GM19240 (cell line): ENCODE data around the gene ZNF19.

Source experiments
- DNase-seq: peaks from one replicate; pipeline ENCODE4 v3.0.0; 2011; ENCODE audit warnings: low spot score; ENCODE audit not compliant: insufficient read length

Gene ZNF19

DNA sequence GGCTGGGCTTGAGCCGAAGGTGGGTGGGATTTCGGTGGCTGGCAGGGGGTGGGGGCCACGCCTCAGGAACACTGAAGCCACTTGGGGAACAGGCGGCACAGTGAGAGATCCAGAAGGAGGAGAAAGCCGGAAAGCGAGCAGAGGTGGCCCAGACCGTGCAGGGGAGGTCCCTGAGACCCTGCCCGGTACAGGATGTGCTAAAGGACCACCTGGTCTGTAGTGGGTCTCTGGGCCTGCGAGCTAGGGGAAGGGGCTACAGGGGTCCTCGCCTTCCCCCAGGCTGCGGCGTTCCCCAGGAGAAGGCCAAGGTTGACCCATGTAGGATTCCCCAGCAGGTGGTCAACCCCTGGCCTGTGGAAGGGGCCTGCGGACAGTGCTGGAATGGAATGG lies 47.1 kb downstream of the ZNF19 start, which contains the start of gene TLE7:
Gene TLE7, minus strand, starts transcription at position 4 of the 390 bp plus-strand sequence. CDS start 8,730 bp downstream, outside the sequence.
- DNase-seq, result no peak

GRCh38 chr16:71441348-71442050 lies 47.6 kb downstream of the ZNF19 start:
- no peak for DNase-seq

DNA sequence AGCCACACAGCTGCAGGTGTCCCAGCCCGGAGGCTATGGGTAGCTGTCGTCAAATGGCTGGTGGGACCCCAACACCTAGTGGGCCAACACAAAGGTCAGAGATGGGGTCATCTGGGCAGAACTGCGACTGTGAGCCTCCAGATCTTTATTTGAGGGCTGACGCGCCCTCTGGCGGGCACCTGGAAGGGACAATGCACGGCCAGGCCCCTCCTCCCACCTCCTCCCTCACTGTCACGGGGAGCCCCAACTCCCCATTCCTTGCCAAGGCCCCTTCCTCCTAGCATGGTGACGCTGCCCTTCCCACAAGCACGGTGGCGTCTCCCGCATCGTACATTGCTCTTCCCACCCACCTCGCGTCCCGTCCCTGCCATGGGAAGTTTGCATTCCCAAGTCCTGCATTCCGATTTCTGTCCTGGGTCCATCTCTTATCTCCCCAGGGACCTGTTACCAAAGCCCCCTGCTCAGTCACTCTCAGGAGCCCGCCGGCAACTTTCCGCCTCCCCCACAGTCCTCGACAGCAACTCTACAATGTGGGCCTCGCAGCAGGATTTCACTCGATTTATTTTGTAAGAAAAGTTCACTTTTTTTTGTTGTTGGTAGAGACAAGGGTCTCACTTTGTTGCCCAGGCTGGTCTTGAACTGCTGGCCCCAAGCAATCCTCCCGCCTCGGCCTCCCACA lies 48.3 kb downstream of the ZNF19 start:
- DNase-seq, result no peak

GRCh38 chr16:71439523-71439922 lies 49.6 kb downstream of the ZNF19 start:
- DNase-seq, result no peak

GRCh38 chr16:71436473-71436872 lies 52.7 kb downstream of the ZNF19 start:
- DNase-seq, result no peak

- no peak for DNase-seq
Measured at GRCh38 chr16:71432906-71433305, 56.2 kb downstream of the ZNF19 start.

- DNase-seq, result no peak
Measured at GRCh38 chr16:71431991-71432390, 57.1 kb downstream of the ZNF19 start.

DNA sequence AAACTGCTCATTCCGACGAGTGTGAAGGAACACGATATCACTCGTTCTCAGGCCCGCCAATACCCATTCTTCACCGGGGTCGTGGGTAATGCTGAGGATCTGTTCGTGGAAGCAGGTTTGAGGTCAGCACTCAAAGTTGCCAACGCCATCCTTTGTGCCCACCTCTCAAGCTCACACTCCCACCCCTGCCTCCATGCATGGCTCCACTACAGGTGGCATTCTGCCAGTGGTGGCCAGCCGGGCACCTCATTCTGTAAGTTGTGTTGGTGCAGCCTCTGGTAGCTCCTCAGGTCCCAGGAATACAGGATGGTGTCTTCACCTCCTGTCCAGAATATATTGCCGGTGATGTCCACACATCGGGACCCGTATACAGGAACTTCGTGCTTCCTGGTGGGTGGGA lies 57.9 kb downstream of the ZNF19 start:
- no peak for DNase-seq

DNA sequence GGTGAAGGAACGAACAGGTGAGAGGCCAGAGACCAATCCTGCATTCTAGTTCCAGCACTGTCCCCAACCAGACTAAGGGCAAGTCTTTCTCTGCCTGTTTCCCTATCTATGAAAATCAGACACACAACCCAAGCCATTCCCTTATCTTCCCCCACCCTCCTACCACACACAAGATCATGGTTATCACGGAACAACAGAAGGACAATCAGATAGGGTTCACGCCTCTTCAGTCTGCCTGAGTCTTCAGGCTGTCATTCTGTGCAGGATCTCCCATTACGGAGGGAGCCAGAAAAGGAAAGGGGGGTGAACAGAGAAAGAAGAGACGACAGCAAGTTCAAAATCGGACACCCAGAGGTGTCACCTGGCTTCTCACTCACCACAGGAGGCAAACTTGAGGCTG lies 58.4 kb downstream of the ZNF19 start:
- DNase-seq, result no peak

GRCh38 chr16:71429581-71429980 lies 59.5 kb downstream of the ZNF19 start:
- no peak for DNase-seq

DNA sequence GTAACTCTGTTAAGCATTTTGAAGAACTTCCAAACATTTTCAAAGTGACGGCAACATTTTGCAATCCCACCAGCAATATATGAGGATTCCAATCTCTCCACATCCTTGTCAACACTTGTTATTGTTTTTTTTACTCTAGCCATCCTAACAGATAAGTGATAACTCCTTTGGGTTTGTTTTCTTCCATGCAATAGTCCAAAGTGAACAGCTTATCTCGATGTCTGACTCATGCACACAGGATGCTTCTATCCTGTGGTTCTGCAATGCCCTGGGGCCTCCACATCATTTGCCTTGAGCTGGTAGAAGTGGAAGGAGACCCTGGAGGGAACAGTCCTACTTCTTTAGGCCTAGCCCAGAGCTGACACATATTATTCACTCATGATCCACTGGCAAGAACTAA lies 60.2 kb downstream of the ZNF19 start:
- DNase-seq, result no peak

DNA sequence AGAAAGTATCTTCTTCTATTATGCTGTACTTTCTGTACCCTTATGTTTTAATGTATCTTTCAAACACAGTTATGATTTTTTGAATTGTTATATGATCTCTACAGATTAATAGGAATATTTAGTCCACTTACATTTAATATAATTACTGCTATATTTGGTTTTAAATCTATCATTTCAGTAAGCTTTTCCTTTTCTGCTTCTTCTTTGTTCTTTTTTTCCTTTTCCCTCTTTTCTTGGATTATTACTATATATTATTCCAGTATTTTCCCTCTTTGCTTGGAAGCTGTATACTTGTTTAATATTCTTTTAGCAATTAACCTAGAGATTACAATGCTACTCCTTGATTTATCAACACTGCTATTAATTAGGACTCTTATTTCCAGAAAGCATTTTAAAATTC lies 60.7 kb downstream of the ZNF19 start:
- no peak for DNase-seq

DNA sequence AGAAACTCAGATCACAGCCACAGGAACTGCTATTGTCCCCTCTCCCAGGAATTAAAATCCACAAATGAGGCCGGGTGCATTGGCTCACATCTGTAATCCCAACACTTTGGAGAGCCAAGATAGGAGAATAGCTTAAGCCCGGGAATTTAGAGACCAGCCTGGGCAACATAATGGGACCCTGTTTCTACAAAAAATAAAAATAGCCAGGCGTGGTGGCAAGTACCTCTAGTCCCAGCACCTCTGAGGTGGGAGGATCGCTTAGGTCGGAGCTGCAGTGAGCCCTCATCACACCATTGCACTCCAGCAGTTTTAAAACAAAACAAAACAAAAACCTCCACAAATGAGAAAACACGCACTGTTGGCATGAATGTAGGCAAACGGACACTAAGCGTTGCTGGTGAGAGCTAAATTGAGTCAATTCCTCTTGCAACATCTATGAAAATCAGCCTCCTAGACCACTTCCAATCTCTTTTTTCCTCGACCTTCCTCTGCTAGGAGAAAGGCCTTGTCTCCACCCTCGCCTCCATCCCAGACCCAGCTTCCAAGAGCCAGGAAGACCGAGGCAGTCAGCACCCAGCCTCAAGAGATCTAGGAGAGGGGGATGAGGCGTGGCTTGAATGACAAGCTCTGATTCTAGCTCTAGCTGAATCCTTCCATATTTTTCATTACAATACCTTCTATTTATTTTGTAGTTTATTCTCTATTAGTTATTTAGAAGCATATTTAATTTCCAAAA lies 62.1 kb downstream of the ZNF19 start:
- DNase-seq, result no peak

DNA sequence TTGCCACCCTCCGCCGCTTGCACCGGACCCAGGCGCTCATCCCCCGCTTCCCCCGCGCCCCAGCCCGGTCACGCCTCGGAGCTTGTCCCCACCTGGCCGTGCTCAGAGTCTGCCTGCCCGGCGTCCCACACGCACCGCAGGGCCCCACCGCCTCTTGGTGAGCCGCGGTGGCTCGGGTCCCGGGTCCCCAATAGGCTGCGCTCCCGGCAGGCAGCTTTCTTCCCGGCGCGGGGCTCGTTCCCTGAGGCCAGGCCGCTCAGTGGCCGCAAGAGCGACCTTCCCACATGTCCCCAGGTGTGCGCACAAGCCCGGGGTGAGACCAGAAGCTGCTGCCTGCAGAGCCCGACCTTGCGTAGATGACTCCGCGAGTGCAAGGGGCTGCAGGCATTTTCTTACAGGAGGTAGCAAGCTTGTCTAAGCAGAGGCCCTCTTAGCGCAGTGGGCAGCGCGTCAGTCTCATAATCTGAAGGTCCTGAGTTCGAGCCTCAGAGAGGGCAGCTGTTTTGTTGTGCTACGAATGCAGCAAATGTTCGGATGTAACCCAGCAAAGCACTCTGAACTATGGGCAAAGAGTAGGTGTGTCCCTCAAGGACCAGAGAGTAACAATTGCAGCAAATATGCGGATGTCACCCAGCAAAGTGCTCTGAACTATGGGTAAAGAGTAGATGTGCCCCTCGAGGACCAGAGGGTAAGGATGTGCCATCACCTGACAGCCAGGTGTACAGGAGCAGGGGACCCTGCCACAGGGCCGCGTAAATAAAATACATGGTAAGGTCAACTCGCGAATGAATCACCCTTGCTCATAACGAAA lies 62.9 kb downstream of the ZNF19 start:
- no peak for DNase-seq

GRCh38 chr16:71425746-71426068 lies 63.4 kb downstream of the ZNF19 start:
- no peak for DNase-seq

DNA sequence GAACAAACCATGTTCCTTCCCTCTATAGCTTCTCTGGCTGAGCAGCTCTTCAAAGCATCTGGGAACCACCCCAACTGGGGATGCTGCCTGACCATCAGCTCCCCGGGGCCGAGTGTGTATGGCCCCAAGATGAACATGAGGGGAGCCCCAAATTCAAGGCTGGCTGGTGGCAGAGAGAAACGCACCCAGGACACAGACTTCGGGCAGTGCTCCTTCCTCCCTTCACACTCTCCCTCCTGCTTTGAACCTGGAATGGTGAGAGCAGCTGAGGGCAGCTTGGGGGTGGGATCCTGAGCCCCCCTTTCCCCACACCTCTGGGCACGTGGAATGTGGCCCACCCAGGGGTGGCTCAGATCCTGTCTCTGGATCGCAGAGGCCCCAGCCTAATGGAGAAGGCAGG lies 64.5 kb downstream of the ZNF19 start:
- DNase-seq, result no peak

- DNase-seq, result no peak
Measured at GRCh38 chr16:71423865-71424264, 65.3 kb downstream of the ZNF19 start.
